ENCODE measurements around the gene SEBOX. TPM values are rescaled to one million over a fixed set of nuclear protein-coding genes. Genes with fewer than 3 reads are reported as not detected.

SEBOX gene
- total RNA-seq, 2 donors from 2014 or later = not detected

DNA sequence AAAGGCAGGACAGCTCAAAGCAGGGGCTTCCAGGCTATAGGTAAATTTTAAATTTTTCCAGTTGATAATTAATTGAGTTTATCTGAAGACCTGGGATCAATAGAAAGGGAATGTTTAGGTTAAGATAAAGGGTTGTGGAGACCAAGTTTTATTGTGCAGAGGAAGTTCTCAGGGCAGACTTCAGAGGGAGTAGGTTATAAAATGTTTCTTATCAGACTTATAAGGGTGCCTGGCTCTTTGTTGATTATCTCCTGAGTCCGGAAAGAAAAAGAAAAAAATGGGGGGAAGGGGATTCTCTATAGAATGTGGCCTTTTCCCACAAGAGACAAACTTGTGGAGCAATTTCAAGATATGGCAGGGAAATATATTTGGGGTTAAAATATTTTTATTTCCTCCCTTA is 25.1 kb upstream of the SEBOX start:
- H3K4me3 Mint-ChIP-seq = no peak overlapping the region
- H3K27ac Mint-ChIP-seq = no peak overlapping the region
- TF ChIP-seq, protein P1, sequence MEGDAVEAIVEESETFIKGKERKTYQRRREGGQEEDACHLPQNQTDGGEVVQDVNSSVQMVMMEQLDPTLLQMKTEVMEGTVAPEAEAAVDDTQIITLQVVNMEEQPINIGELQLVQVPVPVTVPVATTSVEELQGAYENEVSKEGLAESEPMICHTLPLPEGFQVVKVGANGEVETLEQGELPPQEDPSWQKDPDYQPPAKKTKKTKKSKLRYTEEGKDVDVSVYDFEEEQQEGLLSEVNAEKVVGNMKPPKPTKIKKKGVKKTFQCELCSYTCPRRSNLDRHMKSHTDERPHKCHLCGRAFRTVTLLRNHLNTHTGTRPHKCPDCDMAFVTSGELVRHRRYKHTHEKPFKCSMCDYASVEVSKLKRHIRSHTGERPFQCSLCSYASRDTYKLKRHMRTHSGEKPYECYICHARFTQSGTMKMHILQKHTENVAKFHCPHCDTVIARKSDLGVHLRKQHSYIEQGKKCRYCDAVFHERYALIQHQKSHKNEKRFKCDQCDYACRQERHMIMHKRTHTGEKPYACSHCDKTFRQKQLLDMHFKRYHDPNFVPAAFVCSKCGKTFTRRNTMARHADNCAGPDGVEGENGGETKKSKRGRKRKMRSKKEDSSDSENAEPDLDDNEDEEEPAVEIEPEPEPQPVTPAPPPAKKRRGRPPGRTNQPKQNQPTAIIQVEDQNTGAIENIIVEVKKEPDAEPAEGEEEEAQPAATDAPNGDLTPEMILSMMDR (conservative IDR thresholded peaks at IDR 0.05) = no peak
- Histone ChIP-seq H3K27me3 (ENCODE audit: control insufficient read depth, insufficient read depth, low read length, poor library complexity, severe bottlenecking) (peaks cover 19% of the 10 kb centered on the region), H3K36me3 (ENCODE audit: control insufficient read depth, insufficient read depth, low read length) (no peaks in the 10 kb centered on the region), H3K4me3 (ENCODE audit: low read length) (no peak overlapping the region), H3K9ac (ENCODE audit: extremely low read depth, low read length, poor library complexity, severe bottlenecking) (no peak overlapping the region), H3K27ac (ENCODE audit: low read depth, low read length) (no peak overlapping the region), H3K4me1 (ENCODE audit: control insufficient read depth, insufficient read depth, low read length) (no peaks in the 10 kb centered on the region), H3K9me3 (ENCODE audit: control insufficient read depth, low read length) (no peaks in the 10 kb centered on the region)
- H3K36me3 Mint-ChIP-seq (ENCODE audit: low read depth) = no peaks in the 10 kb centered on the region
- WGBS, 2 experiments (ENCODE audit: insufficient coverage in 1 of 2, insufficient read length in 1 of 2) = 70 to 100% methylated on average over 1 of the region's 1 CpG
- H3K9me3 Mint-ChIP-seq = no peaks in the 10 kb centered on the region
- no peak for DNase-seq
- H3K4me1 Mint-ChIP-seq = peaks cover 6% of the 10 kb centered on the region
- peaks cover 25% of the 10 kb centered on the region for H3K27me3 Mint-ChIP-seq (ENCODE audit: insufficient read depth)

DNA sequence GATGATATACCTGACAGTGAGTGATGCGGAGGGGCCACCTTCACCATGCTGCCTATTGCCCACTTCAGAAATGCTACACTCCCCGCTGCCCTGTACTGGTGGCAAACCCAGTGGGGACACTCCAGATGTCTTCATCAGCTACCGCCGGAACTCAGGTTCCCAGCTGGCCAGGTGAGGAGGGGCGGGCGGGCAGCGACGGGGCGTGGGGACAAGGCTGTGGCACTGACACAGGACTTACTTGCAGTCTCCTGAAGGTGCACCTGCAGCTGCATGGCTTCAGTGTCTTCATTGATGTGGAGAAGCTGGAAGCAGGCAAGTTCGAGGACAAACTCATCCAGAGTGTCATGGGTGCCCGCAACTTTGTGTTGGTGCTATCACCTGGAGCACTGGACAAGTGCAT is 23.1 kb upstream of the SEBOX start:
- Mint-ChIP-seq H3K27me3 (ENCODE audit: insufficient read depth) (peaks cover 45% of the 10 kb centered on the region), H3K36me3 (ENCODE audit: low read depth) (no peaks in the 10 kb centered on the region), H3K9me3 (no peaks in the 10 kb centered on the region)

DNA sequence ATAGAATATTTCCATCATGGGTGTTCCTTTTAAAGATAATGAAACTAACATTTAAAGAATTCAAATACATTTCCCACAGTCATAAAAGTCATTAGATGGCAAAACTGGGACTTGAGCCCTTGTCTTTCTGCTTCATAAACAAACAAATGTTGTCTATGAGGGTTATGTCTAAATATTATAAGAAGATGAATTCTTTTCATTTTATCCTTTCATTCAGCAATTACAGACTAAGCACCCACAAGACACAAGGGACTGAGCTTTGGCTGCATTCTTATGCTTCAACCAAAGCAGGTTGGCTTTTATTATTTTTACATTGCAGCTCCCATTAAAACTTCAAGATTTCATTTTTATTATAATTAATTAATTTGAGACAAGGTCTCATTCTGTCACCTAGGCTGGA is 21.4 kb upstream of the SEBOX start:
- TF ChIP-seq, protein P1 (conservative IDR thresholded peaks at IDR 0.05) = no peak
- Histone ChIP-seq H3K4me1 (ENCODE audit: control insufficient read depth, insufficient read depth, low read length) (no peaks in the 10 kb centered on the region), H3K4me3 (ENCODE audit: low read length) (no peak overlapping the region), H3K36me3 (ENCODE audit: control insufficient read depth, insufficient read depth, low read length) (no peaks in the 10 kb centered on the region), H3K9ac (ENCODE audit: extremely low read depth, low read length, poor library complexity, severe bottlenecking) (no peak overlapping the region), H3K27me3 (ENCODE audit: control insufficient read depth, insufficient read depth, low read length, poor library complexity, severe bottlenecking) (peaks cover 57% of the 10 kb centered on the region), H3K27ac (ENCODE audit: low read depth, low read length) (no peak overlapping the region), H3K9me3 (ENCODE audit: control insufficient read depth, low read length) (no peaks in the 10 kb centered on the region)
- Mint-ChIP-seq H3K27ac (no peak overlapping the region), H3K36me3 (ENCODE audit: low read depth) (no peaks in the 10 kb centered on the region), H3K4me1 (no peaks in the 10 kb centered on the region), H3K4me3 (no peak overlapping the region), H3K9me3 (no peaks in the 10 kb centered on the region), H3K27me3 (ENCODE audit: insufficient read depth) (peaks cover 62% of the 10 kb centered on the region)
- DNase-seq = no peak

More for the DNA sequence above, 23.1 kb upstream of the SEBOX start:
- no peak overlapping the region for H3K4me3 Mint-ChIP-seq
- Histone ChIP-seq H3K9ac (ENCODE audit: extremely low read depth, low read length, poor library complexity, severe bottlenecking) (no peak overlapping the region), H3K9me3 (ENCODE audit: control insufficient read depth, low read length) (no peaks in the 10 kb centered on the region), H3K4me3 (ENCODE audit: low read length) (no peak overlapping the region), H3K27ac (ENCODE audit: low read depth, low read length) (no peak overlapping the region), H3K36me3 (ENCODE audit: control insufficient read depth, insufficient read depth, low read length) (no peaks in the 10 kb centered on the region), H3K4me1 (ENCODE audit: control insufficient read depth, insufficient read depth, low read length) (no peaks in the 10 kb centered on the region), H3K27me3 (ENCODE audit: control insufficient read depth, insufficient read depth, low read length, poor library complexity, severe bottlenecking) (peaks cover 40% of the 10 kb centered on the region)
- no peak for DNase-seq
- TF ChIP-seq, protein P1 (conservative IDR thresholded peaks at IDR 0.05) = no peak
- 94 to 100% methylated on average over 3 to 11 of the region's 11 CpGs for WGBS, 2 experiments (ENCODE audit: insufficient coverage in 1 of 2, insufficient read length in 1 of 2)
- H3K4me1 Mint-ChIP-seq = no peaks in the 10 kb centered on the region
- H3K27ac Mint-ChIP-seq = no peak overlapping the region

Data from endodermal cell (in vitro differentiated cells).